ENCODE measurements around the gene GRK5. TPM values are rescaled to one million over a fixed set of nuclear protein-coding genes. Genes with fewer than 3 reads are reported as not detected.

Gene GRK5
- total and polyA plus RNA-seq, 12 donors = 9.3 to 96.4 (median 21.5) TPM

DNA sequence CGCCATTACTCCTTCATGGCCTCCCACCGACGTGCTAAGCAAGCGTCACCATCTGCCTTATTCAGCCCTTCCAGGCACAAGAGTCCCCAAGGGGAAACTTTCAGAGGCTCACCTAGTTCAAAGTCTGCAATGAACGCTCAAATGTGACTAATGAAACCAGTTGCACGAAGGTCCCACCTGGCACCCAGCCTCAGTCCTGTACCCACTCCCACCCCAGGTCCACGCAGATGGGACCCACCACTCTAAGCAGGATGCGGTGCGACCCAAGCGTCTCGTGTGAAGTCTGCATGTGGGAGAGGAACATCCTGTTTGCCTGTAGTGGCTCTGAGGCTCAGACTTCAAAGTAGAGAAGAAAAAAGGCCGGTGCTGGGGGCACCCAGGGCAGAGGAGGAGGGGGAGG is 294.8 kb downstream of the GRK5 start:
- 56 to 65% (median 59%) methylated on average over 12 of the region's 12 CpGs for WGBS, 4 donors
- Histone ChIP-seq H3K4me3 (no peak overlapping the region), H3K36me3 (replicated peaks in 1 of 2) (no peaks in the 10 kb centered on the region), H3K27ac (no peak overlapping the region), H3K4me1 (replicated peaks in 1 of 2) (no peaks in the 10 kb centered on the region), H3K27me3 (no peaks in the 10 kb centered on the region), H3K9me3 (replicated peaks in 1 of 3) (no peaks in the 10 kb centered on the region)
- TF ChIP-seq, protein P1, sequence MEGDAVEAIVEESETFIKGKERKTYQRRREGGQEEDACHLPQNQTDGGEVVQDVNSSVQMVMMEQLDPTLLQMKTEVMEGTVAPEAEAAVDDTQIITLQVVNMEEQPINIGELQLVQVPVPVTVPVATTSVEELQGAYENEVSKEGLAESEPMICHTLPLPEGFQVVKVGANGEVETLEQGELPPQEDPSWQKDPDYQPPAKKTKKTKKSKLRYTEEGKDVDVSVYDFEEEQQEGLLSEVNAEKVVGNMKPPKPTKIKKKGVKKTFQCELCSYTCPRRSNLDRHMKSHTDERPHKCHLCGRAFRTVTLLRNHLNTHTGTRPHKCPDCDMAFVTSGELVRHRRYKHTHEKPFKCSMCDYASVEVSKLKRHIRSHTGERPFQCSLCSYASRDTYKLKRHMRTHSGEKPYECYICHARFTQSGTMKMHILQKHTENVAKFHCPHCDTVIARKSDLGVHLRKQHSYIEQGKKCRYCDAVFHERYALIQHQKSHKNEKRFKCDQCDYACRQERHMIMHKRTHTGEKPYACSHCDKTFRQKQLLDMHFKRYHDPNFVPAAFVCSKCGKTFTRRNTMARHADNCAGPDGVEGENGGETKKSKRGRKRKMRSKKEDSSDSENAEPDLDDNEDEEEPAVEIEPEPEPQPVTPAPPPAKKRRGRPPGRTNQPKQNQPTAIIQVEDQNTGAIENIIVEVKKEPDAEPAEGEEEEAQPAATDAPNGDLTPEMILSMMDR (IDR thresholded peaks at IDR 0.05) = no peak
- TF ChIP-seq POLR2A (IDR thresholded peaks at IDR 0.05) = no peak
- intact Hi-C loops (cut with DNase I) = no loop called here
- DNase-seq = no peak

DNA sequence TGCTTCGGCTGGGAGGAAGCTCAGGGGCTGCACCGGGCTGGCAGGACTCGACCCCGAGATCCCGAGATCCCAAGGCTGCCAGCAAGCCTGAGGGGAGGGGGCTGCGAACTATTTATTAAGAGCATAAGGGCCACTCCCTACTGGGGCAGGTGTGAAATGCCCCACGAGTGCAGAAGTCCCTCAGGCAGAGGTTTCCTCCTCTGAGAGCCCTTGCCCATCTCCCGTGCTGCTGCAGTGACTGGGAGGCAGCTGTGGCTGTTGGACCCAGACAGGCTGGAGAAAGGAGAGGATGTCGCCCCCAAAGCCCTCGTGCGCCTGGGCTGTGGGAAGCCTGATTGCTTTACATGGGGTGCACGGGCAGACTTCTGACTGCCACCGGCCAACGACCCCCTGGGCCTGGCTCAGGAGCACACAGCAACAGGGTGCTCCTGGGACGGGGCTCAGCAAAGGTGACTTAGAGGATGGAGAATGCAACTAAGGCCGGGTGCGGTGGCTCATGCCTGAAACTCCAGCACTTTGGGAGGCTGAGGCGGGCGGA is 295.3 kb downstream of the GRK5 start:
- Histone ChIP-seq H3K4me3 (no peak overlapping the region), H3K9me3 (replicated peaks in 1 of 3) (no peaks in the 10 kb centered on the region), H3K4me1 (replicated peaks in 1 of 2) (no peaks in the 10 kb centered on the region), H3K27me3 (no peaks in the 10 kb centered on the region), H3K36me3 (replicated peaks in 1 of 2) (no peaks in the 10 kb centered on the region), H3K27ac (no peak overlapping the region)
- no peak for DNase-seq
- 54 to 60% (median 59%) methylated on average over 14 to 19 of the region's 19 CpGs for WGBS, 4 donors
- intact Hi-C loops (cut with DNase I) = no loop called here
- TF ChIP-seq, protein P1 (IDR thresholded peaks at IDR 0.05) = no peak

DNA sequence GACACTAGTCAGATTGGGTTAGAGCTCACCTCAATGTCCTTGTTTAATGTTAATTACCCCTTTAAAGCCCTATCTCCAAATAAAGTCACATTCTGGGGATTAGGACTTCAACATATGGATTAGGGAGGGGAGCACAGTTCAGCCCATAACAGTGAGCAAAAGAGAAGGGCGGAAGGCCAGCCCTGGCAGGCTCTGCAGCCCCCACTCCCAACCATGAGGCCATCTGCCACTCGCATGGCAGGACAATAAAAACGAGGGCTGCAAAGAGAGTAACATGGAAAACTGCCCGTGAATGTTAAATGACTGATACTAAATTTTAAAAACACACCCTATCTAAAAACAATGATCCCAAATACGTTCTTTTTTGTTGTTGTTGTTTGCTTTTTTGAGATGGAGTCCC is 296.4 kb downstream of the GRK5 start:
- no peak for TF ChIP-seq POLR2A (IDR thresholded peaks at IDR 0.05)
- TF ChIP-seq, protein P1 (IDR thresholded peaks at IDR 0.05) = no peak
- no peak overlapping the region for H3K27ac ChIP-seq
- 87 to 93% (median 90%) methylated on average over 5 of the region's 5 CpGs for WGBS, 4 donors
- no peak overlapping the region for H3K4me3 ChIP-seq
- no peak for DNase-seq
- intact Hi-C loops (cut with DNase I) = no loop called here
- H3K27me3 ChIP-seq = no peaks in the 10 kb centered on the region
- no peaks in the 10 kb centered on the region for H3K4me1 ChIP-seq (replicated peaks in 1 of 2)
- H3K36me3 ChIP-seq (replicated peaks in 1 of 2) = no peaks in the 10 kb centered on the region
- H3K9me3 ChIP-seq (replicated peaks in 1 of 3) = no peaks in the 10 kb centered on the region

DNA sequence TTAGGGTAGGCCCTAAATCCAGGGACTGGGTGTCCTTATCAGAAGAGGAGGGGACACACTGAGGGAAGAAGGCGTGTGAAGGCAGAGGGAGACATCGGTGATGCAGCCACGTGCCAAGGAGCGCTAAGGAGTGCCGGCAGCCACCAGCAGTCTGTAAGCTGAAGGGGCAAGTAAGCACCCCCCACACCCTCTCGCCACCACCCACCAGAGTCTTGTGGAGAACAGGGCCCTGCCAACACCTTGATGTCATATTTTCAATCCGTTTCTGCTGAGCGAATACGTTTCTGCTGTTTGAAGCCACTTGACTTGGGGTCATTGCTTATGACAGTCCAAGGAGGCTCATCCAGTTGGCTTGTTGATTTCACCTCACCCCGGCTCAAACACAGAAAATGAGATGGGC is 297.3 kb downstream of the GRK5 start:
- Histone ChIP-seq H3K27ac (no peak overlapping the region), H3K36me3 (replicated peaks in 1 of 2) (no peaks in the 10 kb centered on the region), H3K4me1 (replicated peaks in 1 of 2) (no peaks in the 10 kb centered on the region), H3K4me3 (no peak overlapping the region), H3K9me3 (replicated peaks in 1 of 3) (no peaks in the 10 kb centered on the region), H3K27me3 (no peaks in the 10 kb centered on the region)
- WGBS, 4 donors = 87 to 96% (median 93%) methylated on average over 9 to 10 of the region's 10 CpGs
- no peak for DNase-seq
- intact Hi-C loops (cut with DNase I) = no loop called here
- TF ChIP-seq, protein P1 (IDR thresholded peaks at IDR 0.05) = no peak
- no peak for TF ChIP-seq POLR2A (IDR thresholded peaks at IDR 0.05)
